Sciatic nerve (tissue), 2 donors: ENCODE measurements around the gene GPN2. TPM values are rescaled to one million over a fixed set of nuclear protein-coding genes. Genes with fewer than 3 reads are reported as not detected.
"Not testable (repeated sequence)": the region's sequence is repeated elsewhere in the genome, so short reads cannot be mapped to it uniquely, and the experiment has no call there.

ENCODE experiments used
- ATAC-seq: fragments of 200-7000 bp; cut with Tn5 transposase; one replicate; pipeline ENCODE4 v1.9.1; 2020; ENCODE audit warnings: mild to moderate bottlenecking, moderate library complexity
- DNase-seq: peaks from one replicate; pipeline ENCODE4 v3.0.0-alpha.2; 2020; ENCODE audit warnings: low spot score
- intact Hi-C: fragments of 100-400 bp; cut with DNase I; formaldehyde crosslinking; loops from one replicate; pipeline ENCODE4 v1.14.2; 2022
- total RNA-seq: library from RNA; stranded (reverse); fragmentation: NEBNext Ultra II Directional; extraction: Animal tissue kit (Norgen Biotek cat#: 25700); gene quantifications from one replicate; pipeline ENCODE4 v1.2.1, GENCODE V29; 2021
- donor health status: DM: no; HTN: no; CAD: no.
- donor health status: DM: no; HTN: no; CAD: no.

The GPN2 gene
- total RNA-seq, 1 donor from 2014 or later = 22.7 TPM

DNA sequence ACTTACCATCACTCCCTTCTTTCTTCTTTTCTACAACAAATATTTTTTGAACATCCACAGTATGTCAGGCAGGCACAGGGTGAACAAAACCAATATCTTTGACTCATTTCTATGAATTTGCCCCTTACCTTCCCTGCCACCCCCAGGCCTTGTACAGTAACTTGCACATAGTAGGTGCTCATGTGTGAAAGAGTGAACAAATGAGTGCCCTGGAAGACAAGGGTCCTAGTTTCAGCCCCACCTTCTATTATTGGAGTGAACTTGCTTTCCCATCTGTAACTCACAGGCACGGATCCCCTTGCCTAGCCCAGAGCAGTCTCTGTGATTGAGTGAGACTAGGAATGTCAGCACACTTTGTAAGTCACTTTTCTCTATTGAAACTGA lies 50.8 kb downstream of the GPN2 start:
- intact Hi-C loops = no loop called here
- ATAC-seq = no peak
- DNase-seq = no peak

DNA sequence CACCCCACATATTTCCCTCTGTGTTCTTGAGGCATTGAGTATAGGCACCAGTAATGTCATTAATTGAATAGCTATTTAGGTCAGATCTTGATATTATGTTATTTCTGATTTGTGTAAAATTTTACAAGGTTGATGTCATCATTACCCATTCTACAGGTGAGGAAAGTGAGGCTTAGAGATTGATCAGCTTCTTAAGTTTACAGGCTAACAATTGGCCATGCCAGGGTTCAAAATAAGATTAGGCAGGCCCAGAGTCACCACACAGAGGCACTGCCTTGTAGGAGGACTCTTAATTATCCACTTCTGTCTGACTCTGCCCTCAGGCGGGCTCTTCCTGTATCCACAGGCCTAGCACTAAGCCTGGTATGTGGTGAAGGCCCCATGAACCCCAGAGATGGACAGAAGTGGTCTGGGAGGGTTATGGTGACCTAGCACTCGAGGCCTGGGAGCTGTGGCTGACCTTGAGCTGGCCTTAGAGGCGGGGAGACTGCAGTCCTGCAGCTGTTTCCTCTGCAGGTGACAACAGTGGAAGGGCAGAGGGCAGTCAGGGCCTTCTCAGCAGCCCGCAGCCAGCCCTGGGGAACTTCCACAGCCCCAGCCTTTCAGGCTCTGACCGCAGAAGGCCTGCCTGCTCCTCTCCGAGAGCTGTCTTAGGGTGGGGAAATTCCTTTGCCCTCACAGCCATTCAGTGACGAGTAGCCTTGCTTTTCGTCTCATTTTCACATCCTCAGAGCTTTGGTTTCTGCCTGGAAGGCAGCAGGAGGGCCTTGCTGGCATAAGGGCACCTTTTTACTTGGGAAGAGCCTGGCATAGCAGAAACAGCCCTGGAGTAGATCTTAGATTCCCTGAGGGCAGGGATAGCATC lies 51.4 kb downstream of the GPN2 start:
- ATAC-seq (peak; percentile 78), DNase-seq (no peak)
- intact Hi-C loops = no loop called here

DNA sequence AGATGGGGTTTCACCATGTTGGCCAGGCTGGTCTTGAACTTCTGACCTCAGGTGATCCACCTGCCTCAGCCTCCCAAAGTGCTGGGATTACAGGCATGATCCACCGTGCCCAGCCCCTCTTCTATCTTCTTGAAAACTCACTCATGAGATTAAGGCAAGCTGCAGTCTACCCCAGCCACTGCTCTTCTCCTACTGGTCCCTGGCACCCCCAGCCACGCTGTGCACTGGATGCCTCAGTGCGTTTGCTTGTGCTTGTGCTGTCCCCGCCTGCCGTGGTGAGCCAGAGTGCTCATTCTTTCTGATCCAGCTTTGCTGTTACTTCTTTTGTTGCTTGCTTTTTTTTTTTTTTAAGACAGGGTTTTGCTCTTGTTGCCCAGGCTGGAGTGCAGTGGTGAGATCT lies 52.4 kb downstream of the GPN2 start:
- intact Hi-C loops, ATAC-seq, DNase-seq: not testable (repeated sequence)

DNA sequence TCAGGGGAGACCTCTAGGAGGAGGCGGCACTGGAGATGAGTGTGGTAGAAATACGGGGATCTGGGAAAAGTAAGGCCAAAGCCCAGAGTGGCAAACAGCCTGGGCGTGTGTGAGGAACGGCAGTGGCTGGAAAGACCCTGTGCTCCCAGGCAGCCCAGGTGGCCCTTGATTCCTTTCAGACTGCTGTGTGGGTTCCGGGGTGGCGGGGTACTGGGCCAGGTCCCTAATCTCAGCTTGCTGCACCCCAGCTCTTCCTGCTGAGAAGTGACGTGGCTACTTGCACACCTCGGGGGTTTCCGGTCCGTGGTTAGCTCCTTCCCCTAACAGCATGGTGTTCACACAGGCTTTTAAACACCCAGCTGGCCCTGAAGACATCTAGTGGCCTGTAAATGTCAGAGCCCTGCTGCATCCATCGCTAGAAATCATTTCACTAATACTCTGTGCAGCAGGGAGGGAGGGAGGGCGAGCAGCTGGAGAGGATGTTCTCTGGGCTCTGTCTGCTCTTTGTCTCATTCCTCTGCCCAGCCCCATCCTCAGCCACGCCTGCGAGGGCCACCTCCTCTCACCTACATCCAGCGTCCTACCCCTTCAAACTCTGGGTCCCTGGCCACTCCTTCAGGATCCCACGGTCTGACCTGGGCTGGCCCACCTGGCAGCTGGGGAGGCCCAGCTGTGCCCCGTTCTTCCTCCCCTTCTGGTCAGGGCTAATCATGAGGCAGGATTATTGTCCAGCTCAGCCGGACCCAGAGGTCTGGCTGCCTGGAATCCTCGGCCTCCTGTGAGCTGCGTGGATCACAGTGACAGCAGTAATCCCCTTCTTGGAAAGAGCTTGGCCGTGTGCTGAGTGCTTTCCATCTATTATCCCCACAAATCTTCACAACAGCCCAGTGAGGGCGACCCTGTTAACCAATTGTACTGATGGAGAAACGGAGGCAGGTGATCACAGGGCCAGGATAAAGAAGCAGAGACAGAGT lies 56.4 kb downstream of the GPN2 start:
- ATAC-seq = peak; percentile 51

GRCh38 chr1:26832249-26832960 lies 57.7 kb downstream of the GPN2 start:
- no peak for ATAC-seq
- DNase-seq = no peak
- intact Hi-C loops = no loop called here

More for the DNA sequence above, 56.4 kb downstream of the GPN2 start:
- no peak for DNase-seq
- intact Hi-C loops = no loop called here

GRCh38 chr1:26831546-26832248 lies 58.4 kb downstream of the GPN2 start:
- ATAC-seq (no peak), DNase-seq (no peak)
- intact Hi-C loops = no loop called here

GRCh38 chr1:26831059-26831458 lies 59.0 kb downstream of the GPN2 start:
- DNase-seq = no peak
- no peak for ATAC-seq
- intact Hi-C loops = no loop called here

DNA sequence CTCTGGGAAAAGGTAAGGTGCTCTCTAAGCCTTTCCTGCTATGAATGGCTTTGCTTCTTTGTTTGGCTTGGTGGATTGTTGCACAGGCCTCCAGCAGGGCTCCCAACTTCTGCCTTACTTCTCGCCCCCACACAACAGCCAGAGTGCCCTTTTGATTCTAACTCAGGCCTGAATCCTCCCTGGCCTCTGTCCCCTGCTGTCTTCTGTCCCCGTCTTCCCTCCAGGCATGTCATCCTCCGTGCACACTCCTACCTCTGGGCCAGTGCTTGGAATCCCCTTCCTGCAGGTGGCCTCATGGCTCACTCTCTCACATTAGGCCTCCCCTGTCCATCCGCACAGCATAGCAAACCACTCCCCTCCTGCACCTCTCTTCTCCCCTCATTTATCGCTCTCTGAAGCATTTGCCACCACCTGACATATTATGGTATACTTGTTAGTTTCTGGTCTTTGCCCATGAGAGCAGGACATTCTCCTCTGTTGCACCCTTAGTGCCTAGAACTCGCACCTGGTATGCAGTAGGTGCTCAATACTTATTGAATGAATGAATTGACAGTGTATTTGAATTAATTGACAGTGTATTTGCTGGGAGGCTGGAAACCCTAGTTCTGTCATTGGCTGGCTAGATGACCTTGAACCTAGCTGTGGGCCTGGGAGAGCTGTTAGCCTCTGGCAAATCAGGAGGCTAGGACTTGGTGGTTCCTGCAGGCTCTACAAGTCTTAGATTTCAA lies 60.7 kb downstream of the GPN2 start:
- DNase-seq (no peak), ATAC-seq (no peak)
- intact Hi-C loops = no loop called here

GRCh38 chr1:26828411-26828991 lies 61.6 kb downstream of the GPN2 start:
- peak; percentile 56 for ATAC-seq
- intact Hi-C loops = no loop called here
- no peak for DNase-seq

DNA sequence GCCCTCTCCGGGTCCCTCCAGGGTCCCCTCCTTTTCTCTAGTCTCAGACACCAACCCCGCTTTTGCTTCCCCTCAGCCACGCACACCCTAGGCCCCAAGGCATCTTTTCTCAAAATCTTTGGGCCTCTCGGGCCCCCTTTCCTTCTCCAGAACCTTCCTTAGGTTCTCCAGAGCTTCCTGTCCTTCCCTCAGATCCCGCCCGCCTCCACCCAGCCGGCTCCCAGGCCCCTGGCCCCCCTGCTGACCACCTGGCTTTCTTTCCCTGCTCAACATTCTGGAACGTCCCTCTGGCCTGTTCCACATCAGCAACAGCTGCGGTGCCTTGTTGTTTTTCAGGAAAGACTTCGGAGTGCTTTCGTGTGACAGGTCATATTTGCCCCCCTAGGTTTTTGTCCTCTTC lies 62.4 kb downstream of the GPN2 start:
- DNase-seq (no peak), ATAC-seq (no peak)
- intact Hi-C loops = no loop called here

- intact Hi-C loops = no loop called here
- ATAC-seq = peak; percentile 7
- no peak for DNase-seq
Measured at GRCh38 chr1:26827106-26827604, 62.9 kb downstream of the GPN2 start.

- intact Hi-C loops = no loop called here
Measured at GRCh38 chr1:26826261-26827105, 63.6 kb downstream of the GPN2 start, which contains the start of gene ZDHHC18. ZDHHC18 (plus strand) TSS chr1:26826688; CDS start chr1:26826805, 117 bp downstream.

More at GRCh38 chr1:26826261-26827105, 63.6 kb downstream of the GPN2 start, which contains the start of gene ZDHHC18:
- peak; percentile 81 for DNase-seq
- ATAC-seq = peak; percentile 84

Other genes starting within 250 kb of the GPN2 start
- gene ARID1A, start 194.3 kb downstream of the GPN2 start, total RNA-seq = 83.8 TPM
- 10.6 TPM for gene PIGV, start 102.3 kb downstream of the GPN2 start, total RNA-seq
- 21.2 TPM for gene ZDHHC18, start 63.6 kb downstream of the GPN2 start, total RNA-seq
- 0.53 TPM for gene SFN, start 27.1 kb downstream of the GPN2 start, total RNA-seq
- 12.3 TPM for gene GPATCH3, start 10.2 kb upstream of the GPN2 start, total RNA-seq
- not detected for gene NR0B2, start 23.7 kb upstream of the GPN2 start, total RNA-seq
- gene NUDC, start 31.5 kb upstream of the GPN2 start, total RNA-seq = 58.4 TPM
- not detected for gene KDF1, start 70.2 kb upstream of the GPN2 start, total RNA-seq
- 22.7 TPM for gene TRNP1, start 103.4 kb upstream of the GPN2 start, total RNA-seq
- gene TENT5B, start 122.6 kb upstream of the GPN2 start, total RNA-seq = 2.3 TPM